Activated CD8-positive, alpha-beta memory T cell treated with anti-CD3 and anti-CD28 coated beads, Interleukin-2, amount 50 U/mL, for 24 hours (primary cell): ENCODE results near the gene TIMMDC1.
"Not testable (repeated sequence)": the region's sequence is repeated elsewhere in the genome, so short reads cannot be mapped to it uniquely, and the experiment has no call there.

Experiments
- DNase-seq: peaks from one replicate; pipeline ENCODE4 v3.0.0-alpha.2; 2020; ENCODE audit errors: extremely low read depth

TIMMDC1 gene

GRCh38 chr3:119508172-119508845 is 10.0 kb downstream of the TIMMDC1 start:
- no peak for DNase-seq

GRCh38 chr3:119510690-119511089 is 12.3 kb downstream of the TIMMDC1 start:
- DNase-seq = no peak

- no peak for DNase-seq
Measured at GRCh38 chr3:119514637-119515036, 16.3 kb downstream of the TIMMDC1 start.

DNA sequence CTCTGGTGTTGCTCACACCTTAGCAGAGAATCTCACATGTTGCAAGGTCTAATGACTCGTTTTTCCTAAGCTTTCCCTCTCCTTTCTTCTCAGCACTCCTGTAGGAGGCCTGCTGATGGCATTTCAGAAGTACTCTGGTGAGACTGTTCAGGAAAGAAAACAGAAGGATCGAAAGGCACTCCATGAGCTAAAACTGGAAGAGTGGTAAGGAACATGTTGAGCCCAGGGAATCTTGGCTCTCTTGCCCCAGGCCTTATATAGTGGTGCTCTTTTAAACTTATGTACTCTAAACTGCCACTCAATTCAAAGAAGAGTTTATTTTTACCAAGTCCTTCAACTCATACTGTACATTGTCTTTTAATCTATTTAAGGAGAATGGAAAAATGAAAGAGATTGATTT is 18.8 kb downstream of the TIMMDC1 start:
- DNase-seq = no peak

GRCh38 chr3:119518026-119518425 is 19.7 kb downstream of the TIMMDC1 start:
- no peak for DNase-seq

DNA sequence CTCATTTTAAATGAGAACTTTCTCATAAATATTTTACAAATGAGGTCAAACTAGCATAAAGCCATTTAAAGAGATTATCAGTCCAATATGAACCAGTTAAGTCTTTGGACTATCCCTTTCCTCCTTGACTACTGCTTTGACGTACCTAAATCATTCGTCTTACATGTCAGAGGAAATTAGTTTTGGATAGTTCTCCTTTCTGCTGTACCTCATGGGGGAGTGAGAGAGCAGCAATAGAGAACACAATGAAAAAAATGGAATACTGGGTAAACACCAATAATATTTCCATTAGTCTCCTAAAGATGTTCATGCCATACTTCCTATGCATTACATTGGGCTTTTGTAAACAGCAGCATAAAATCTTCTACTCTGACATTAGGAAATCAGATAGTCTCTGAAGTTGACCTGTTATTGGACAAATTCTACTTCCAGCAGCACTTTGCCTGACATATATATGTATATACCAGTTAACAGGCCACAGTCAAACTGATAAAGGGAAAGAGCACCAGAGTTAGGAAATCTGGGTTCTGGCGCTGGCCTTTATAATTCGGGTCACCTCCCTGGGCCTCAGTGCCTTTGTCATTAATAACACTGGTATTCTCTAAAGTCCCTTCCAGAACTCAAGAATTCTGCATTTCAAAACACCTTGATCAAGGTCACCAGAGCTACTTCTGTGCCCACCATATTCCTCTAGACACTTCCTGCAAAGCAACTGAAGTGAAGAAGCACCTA is 26.8 kb downstream of the TIMMDC1 start:
- DNase-seq = no peak

- DNase-seq = no peak
Measured at GRCh38 chr3:119527714-119528113, 29.4 kb downstream of the TIMMDC1 start.

GRCh38 chr3:119529883-119530282 is 31.5 kb downstream of the TIMMDC1 start:
- DNase-seq = no peak

DNA sequence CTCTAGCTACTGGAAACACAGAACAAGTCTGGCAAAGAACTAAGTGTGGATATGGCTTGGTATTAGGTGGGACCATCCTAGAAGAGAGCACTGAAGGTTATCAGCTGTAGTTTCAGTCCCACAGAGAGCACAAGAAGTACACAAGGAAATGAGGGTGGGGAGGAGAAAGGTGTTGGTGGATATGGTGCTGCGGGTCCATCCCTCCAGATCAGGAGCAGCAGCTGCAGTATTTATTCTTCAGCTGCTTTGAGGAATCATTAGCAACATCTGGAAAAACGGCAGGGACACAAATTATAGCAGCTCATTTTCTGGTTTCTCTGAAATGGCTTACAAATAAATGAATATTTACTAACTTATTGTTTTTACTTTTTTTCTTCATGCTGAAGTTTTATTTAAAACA is 32.1 kb downstream of the TIMMDC1 start:
- no peak for DNase-seq

DNA sequence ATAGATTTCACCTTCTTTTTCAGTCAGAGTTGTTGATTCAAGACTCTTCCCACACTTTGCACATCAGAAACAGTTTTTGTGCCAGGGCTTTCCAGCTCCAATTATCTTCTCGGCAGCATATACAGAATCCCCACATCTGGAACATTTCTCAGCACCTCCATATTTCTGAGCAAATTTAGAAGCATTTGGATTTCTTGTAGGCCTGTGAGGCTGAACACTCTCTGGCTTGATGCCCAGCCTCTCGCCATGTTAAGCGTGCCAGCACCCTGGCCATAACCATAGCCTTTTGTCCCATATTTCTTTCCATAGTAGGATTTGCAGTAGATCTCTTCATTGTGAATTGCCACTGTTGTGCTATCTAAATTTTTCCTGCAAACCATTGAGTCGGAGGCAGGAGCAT is 32.8 kb downstream of the TIMMDC1 start:
- no peak for DNase-seq

- DNase-seq = no peak
Measured at GRCh38 chr3:119534296-119534695, 35.9 kb downstream of the TIMMDC1 start.

- no peak for DNase-seq
Measured at GRCh38 chr3:119536757-119537156, 38.4 kb downstream of the TIMMDC1 start.

DNA sequence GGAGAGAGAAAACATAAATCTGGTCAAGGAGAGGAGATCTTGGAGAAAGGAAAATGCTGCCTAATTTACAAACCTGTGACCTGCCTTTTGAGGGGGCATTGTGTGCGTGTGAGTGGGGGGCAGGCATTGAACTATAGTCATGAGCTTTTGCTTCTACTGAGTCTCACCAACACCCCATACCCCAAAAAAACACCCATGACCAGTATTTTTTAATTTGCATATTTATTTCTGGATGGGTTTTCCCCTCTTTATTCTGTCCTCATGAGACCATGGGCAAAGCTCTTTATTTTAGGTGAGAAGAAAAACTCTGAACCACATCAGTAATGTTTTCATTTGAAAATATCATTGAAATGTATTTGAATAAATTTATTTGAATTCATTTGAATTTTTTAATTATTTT is 40.4 kb downstream of the TIMMDC1 start:
- no peak for DNase-seq

DNA sequence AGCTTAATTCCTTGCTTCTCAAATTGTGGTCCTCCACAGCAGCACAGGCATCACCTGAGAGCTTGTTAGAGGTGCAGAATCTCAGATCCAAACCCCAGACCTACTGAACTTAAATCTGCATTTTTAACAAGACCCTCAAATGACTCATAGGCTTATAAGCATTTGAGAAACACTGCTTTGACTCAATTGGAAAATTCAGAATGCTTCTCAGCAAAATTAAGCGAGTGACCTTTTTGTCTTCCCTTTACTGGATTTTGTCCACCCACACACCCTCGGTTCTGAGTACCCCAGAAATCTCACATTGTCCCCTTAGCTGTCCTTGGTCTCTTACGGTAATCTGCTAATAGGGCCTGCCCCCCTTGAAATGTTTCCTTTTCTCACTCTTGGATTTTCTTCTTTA is 43.2 kb downstream of the TIMMDC1 start:
- no peak for DNase-seq

DNA sequence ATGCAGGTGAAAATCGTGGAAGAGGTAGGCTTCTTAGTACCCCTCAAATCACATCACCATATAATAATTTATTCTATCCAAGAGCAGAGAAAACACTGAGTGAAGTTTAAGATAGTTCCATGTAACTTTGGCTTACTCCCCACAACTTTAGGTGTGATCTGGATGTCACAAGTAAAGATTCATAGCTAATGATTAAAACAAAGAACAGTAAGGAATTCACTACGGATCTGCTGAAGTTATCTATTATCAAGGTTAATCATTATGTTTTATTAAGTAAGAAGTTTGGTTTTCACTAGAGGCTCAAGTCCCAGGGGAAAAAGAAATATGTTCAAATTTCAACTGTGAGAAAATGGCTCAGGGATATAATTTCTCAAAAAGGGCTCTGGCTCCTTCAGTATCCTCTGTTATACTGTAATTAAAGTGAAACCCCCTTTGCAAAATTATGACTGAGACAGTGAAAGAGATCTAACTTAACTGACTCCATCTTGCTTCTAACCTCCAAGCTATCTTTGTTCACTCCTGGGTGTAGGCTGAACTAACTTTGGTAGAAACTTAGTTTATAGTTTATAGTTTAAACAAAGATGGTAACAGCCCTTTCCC is 43.9 kb downstream of the TIMMDC1 start:
- no peak for DNase-seq

DNA sequence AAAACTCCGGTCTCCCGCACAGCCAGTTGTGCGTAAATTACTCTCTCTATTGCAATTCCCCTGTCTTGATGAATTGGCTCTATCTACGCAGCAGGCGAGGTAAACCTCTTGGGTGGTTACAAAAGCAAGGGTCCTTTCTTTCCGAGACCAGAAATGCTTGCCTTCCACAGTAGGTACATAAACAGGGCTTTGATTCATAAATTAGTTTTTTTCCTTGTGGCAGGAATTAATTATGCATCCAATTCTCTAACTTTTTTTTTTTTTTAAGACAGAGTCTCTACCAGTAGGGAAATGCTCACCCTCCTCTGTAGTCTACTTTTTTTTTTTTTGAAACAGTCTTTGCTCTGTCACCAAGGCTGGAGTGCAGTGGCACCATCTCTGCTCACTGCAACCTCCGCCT is 44.8 kb downstream of the TIMMDC1 start:
- no peak for DNase-seq

- no peak for DNase-seq
Measured at GRCh38 chr3:119547227-119547626, 48.9 kb downstream of the TIMMDC1 start.

- no peak for DNase-seq
Measured at GRCh38 chr3:119548341-119548740, 50.0 kb downstream of the TIMMDC1 start.

GRCh38 chr3:119550192-119550910 is 52.0 kb downstream of the TIMMDC1 start:
- DNase-seq = no peak

DNA sequence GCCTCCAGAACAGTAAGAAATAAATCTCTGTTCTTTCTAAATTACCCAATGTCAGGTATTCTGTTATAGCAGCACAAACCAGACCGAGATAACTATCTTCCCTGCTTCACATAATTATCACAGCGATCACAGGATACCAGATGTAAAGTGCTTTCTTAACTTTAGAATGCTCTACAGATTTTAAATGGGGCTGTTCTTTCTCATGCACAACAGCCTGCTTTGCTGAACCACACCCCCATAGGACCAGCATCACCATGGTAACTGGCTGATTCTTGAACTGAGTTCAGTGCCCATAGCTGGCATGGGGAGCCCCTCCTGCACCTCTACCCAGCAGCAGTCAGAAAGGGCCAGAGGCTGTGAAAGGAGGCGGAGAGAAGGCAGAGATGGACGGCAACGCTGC is 53.3 kb downstream of the TIMMDC1 start:
- DNase-seq = no peak

DNA sequence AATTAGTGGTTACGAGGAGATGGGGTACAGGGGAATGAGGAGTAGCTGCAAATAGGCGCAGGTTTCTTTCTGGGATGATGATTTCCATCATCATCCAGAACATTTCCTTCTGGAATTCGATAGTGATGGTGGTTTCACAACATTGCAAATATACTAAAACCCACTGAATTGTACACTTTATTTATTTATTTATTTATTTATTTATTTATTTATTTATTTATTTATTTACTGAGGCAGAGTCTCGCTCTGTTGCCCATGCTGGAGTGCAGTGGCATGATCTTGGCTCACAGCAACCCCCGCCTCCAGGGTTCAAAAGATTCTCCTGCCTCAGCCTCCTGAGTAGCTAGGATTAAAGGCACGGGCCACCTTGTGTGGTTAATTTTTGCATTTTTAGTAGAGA is 54.6 kb downstream of the TIMMDC1 start:
- not testable (repeated sequence) for DNase-seq

- DNase-seq = no peak
Measured at GRCh38 chr3:119553823-119554415, 55.6 kb downstream of the TIMMDC1 start.
